ENCODE data around the gene SLC25A42.

Gene SLC25A42

DNA sequence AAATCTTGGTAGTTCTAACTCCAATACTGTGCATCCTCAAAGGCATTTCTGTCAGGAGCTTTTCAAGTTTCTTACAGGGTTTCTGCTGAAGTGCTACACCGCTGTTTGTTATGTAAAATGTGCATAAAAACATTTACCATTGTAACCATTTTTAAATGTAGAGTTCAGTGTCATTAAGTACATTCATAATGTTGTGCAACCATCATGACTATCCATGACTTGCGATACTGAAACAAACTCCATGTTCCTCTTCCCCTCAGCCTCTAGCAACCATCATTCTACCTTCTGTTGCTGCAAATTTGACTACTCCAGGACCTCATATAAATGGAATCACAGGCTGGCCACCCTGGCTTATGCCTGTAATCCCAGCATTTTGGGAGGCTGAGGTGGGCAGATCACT is 14.4 kb upstream of the SLC25A42 start:
- Histone ChIP-seq H3K9me3 (ENCODE audit: control insufficient read depth, low read length) (no peaks in the 10 kb centered on the region), H3K4me1 (no peaks in the 10 kb centered on the region), H3K9ac (no peak overlapping the region), H3K36me3 (ENCODE audit: control insufficient read depth, insufficient read depth, low read length) (no peaks in the 10 kb centered on the region), H2AFZ (no peak overlapping the region), H3K4me3 (ENCODE audit: low read depth, low read length) (no peak overlapping the region), H3K27ac (no peak overlapping the region), H3K27me3 (ENCODE audit: control insufficient read depth, insufficient read depth, low read length) (no peaks in the 10 kb centered on the region), H3K79me2 (no peaks in the 10 kb centered on the region), H3K4me2 (ENCODE audit: low read length) (no peak overlapping the region)
- TF ChIP-seq, protein P1, sequence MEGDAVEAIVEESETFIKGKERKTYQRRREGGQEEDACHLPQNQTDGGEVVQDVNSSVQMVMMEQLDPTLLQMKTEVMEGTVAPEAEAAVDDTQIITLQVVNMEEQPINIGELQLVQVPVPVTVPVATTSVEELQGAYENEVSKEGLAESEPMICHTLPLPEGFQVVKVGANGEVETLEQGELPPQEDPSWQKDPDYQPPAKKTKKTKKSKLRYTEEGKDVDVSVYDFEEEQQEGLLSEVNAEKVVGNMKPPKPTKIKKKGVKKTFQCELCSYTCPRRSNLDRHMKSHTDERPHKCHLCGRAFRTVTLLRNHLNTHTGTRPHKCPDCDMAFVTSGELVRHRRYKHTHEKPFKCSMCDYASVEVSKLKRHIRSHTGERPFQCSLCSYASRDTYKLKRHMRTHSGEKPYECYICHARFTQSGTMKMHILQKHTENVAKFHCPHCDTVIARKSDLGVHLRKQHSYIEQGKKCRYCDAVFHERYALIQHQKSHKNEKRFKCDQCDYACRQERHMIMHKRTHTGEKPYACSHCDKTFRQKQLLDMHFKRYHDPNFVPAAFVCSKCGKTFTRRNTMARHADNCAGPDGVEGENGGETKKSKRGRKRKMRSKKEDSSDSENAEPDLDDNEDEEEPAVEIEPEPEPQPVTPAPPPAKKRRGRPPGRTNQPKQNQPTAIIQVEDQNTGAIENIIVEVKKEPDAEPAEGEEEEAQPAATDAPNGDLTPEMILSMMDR (IDR thresholded peaks at IDR 0.05) = no peak

GRCh38 chr19:19050104-19050503 is 13.7 kb upstream of the SLC25A42 start:
- Histone ChIP-seq H3K4me2 (ENCODE audit: low read length) (no peak overlapping the region), H3K27me3 (ENCODE audit: control insufficient read depth, insufficient read depth, low read length) (no peaks in the 10 kb centered on the region), H3K27ac (no peak overlapping the region), H2AFZ (no peak overlapping the region), H3K4me3 (ENCODE audit: low read depth, low read length) (no peak overlapping the region), H3K9ac (no peak overlapping the region), H3K4me1 (no peaks in the 10 kb centered on the region), H3K36me3 (ENCODE audit: control insufficient read depth, insufficient read depth, low read length) (no peaks in the 10 kb centered on the region), H3K79me2 (no peaks in the 10 kb centered on the region), H3K9me3 (ENCODE audit: control insufficient read depth, low read length) (no peaks in the 10 kb centered on the region)
- TF ChIP-seq, protein P1 (IDR thresholded peaks at IDR 0.05) = no peak

- Histone ChIP-seq H3K27ac (no peak overlapping the region), H3K9me3 (ENCODE audit: control insufficient read depth, low read length) (no peaks in the 10 kb centered on the region), H3K4me3 (ENCODE audit: low read depth, low read length) (no peak overlapping the region), H3K4me2 (ENCODE audit: low read length) (no peak overlapping the region), H2AFZ (no peak overlapping the region), H3K27me3 (ENCODE audit: control insufficient read depth, insufficient read depth, low read length) (no peaks in the 10 kb centered on the region), H3K79me2 (no peaks in the 10 kb centered on the region), H3K36me3 (ENCODE audit: control insufficient read depth, insufficient read depth, low read length) (no peaks in the 10 kb centered on the region), H3K9ac (no peak overlapping the region), H3K4me1 (no peaks in the 10 kb centered on the region)
- TF ChIP-seq, protein P1 (IDR thresholded peaks at IDR 0.05) = no peak
These were observed 13.1 kb upstream of the SLC25A42 start for GRCh38 chr19:19050731-19051130.

DNA sequence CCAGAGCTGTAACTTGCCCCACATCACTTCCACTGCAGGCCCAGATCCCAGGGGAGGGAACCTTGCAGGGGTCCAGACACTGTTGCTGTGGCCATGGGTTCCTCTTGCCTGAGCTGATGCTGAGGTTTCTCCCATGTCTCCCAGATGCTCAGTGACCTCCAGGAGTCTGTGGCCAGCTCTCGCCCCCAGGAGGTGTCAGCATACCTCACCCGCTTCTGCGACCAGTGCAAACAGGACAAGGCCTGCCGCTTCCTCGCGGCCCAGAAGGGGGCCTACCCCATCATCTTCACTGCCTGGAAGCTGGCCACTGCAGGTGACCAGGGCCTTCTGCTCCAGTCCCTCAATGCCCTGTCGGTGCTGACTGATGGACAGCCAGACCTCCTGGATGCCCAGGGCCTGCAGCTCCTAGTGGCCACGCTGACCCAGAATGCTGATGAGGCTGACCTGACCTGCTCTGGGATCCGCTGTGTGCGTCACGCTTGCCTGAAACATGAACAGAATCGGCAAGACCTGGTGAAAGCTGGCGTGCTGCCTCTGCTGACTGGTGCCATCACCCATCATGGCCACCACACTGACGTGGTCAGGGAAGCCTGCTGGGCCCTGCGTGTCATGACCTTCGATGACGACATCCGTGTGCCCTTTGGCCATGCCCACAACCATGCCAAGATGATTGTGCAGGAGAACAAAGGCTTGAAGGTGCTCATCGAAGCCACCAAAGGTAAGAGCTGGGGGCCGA is 12.1 kb upstream of the SLC25A42 start:
- no peaks in the 10 kb centered on the region for H3K4me1 ChIP-seq
- H3K36me3 ChIP-seq (ENCODE audit: control insufficient read depth, insufficient read depth, low read length) = no peaks in the 10 kb centered on the region
- no peak overlapping the region for H3K4me2 ChIP-seq (ENCODE audit: low read length)
- TF ChIP-seq, protein P1 (IDR thresholded peaks at IDR 0.05) = no peak
- no peak overlapping the region for H2AFZ ChIP-seq
- no peak overlapping the region for H3K4me3 ChIP-seq (ENCODE audit: low read depth, low read length)
- H3K27ac ChIP-seq = no peak overlapping the region
- no peaks in the 10 kb centered on the region for H3K79me2 ChIP-seq
- H3K9me3 ChIP-seq (ENCODE audit: control insufficient read depth, low read length) = no peaks in the 10 kb centered on the region
- H3K9ac ChIP-seq = no peak overlapping the region
- no peaks in the 10 kb centered on the region for H3K27me3 ChIP-seq (ENCODE audit: control insufficient read depth, insufficient read depth, low read length)

DNA sequence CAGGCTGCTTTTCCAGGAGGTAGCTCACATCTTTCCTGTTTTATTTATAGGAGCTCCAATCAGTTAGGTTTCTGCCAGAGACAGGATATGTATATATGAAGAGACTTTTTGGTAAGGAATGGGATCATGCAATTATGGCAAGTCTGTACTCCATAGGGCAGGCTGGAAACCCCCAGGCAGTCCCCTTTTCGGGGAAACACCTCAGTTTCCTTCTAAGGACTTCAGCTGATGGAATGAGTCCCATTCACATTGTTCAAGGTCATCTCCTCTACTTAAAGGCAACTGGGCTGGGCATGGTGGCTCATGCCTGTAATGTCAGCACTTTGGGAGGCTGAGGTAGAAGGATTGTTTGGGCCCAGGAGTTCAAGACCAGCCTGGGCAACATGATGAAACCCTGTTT is 10.9 kb upstream of the SLC25A42 start:
- Histone ChIP-seq H2AFZ (no peak overlapping the region), H3K27ac (no peak overlapping the region), H3K9ac (no peak overlapping the region), H3K27me3 (ENCODE audit: control insufficient read depth, insufficient read depth, low read length) (no peaks in the 10 kb centered on the region), H3K4me3 (ENCODE audit: low read depth, low read length) (no peak overlapping the region), H3K4me2 (ENCODE audit: low read length) (no peak overlapping the region), H3K79me2 (no peaks in the 10 kb centered on the region), H3K9me3 (ENCODE audit: control insufficient read depth, low read length) (no peaks in the 10 kb centered on the region), H3K4me1 (no peaks in the 10 kb centered on the region), H3K36me3 (ENCODE audit: control insufficient read depth, insufficient read depth, low read length) (no peaks in the 10 kb centered on the region)
- TF ChIP-seq, protein P1 (IDR thresholded peaks at IDR 0.05) = no peak

All from parathyroid adenoma (tissue), 2 donors.